Epithelial cell of proximal tubule (primary cell): ENCODE results near the gene PPP2R2C. TPM values are rescaled to one million over a fixed set of nuclear protein-coding genes. Genes with fewer than 3 reads are reported as not detected.

Experiments
- DNase-seq: peaks from one replicate; pipeline ENCODE4 v3.0.0-alpha.2; 2011; ENCODE audit warnings: low read depth
- H3K4me3 ChIP-seq: 2 replicates; pipeline ENCODE4 v1.5.1; 2011; ENCODE audit warnings: low read depth, mild to moderate bottlenecking, low read length
- total RNA-seq: library from RNA; depleted of rRNA; stranded (reverse); fragments of >200 nt; gene quantifications from 2 replicates; pipeline ENCODE4 v1.2.3, GENCODE V29; 2015
- TF ChIP-seq, protein P1 (sequence below): conservative IDR thresholded peaks from 2 replicates; pipeline ENCODE4 v1.5.1; 2012; ENCODE audit warnings: low read depth, mild to moderate bottlenecking, low read length

The PPP2R2C gene
- total RNA-seq, 1 donor from 2014 or later = not detected

DNA sequence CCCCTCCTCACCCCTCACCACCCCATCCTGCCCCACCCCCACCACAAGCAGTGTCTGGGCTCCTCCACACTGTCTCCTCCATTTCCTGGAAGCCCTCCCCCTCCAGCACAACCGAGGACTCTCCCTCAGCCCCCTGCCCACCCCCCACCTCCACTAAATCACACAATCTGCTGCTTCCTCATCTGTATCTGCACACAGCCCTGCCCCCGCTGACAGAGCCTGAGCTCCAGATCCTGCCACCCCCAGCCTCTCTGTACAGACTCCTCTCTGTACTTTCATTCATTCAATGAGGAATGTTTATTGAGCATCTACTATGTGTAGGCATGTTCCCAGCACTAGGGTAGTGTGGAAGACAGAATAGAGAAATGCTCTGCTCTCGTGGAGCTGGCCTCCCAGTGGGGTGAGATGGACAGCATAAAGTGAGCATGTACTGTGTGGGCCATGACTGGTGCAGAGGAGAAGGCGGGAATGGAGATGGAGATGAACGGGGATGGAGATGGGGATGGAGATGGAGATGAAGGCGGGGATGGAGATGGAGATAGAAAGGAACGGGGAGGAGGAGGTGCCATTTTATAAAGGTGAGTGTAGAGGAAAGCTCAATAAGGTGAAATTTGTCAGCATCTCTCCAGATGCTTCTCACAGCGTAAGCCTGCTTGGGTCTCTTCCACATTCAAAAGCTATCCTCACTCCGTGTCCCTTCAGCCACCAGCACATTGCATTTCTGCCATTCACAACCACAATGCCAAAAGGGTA is 2.5 kb upstream of the PPP2R2C start:
- TF ChIP-seq, protein P1, sequence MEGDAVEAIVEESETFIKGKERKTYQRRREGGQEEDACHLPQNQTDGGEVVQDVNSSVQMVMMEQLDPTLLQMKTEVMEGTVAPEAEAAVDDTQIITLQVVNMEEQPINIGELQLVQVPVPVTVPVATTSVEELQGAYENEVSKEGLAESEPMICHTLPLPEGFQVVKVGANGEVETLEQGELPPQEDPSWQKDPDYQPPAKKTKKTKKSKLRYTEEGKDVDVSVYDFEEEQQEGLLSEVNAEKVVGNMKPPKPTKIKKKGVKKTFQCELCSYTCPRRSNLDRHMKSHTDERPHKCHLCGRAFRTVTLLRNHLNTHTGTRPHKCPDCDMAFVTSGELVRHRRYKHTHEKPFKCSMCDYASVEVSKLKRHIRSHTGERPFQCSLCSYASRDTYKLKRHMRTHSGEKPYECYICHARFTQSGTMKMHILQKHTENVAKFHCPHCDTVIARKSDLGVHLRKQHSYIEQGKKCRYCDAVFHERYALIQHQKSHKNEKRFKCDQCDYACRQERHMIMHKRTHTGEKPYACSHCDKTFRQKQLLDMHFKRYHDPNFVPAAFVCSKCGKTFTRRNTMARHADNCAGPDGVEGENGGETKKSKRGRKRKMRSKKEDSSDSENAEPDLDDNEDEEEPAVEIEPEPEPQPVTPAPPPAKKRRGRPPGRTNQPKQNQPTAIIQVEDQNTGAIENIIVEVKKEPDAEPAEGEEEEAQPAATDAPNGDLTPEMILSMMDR = no peak
- DNase-seq = no peak
- no peak overlapping the region for H3K4me3 ChIP-seq

DNA sequence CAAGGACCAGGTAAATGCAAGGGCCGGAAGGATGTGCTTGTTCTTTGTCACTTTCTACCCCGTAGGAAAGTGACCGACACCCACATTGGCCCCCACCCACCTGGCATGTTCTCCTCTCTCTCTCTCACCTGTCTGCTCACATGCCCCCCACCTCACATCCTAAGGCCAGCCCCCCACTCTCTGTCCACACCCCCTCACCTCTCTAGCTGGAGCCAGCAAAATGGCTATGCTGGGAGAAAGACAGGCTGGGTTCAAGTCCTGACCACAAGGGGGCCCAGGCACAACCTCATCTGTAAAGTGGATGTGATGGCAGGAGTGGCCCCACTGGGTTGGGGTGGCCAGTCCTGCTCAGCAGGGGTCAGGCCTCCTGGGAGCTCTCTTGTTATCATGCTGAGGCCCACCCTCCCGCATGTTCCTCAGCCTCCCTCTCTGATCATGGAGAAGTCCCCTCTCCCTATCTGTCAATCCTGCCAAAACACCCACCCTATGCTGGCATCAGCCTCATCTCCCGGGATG is 1.7 kb upstream of the PPP2R2C start:
- no peak for DNase-seq
- TF ChIP-seq, protein P1 = peak; percentile 43

DNA sequence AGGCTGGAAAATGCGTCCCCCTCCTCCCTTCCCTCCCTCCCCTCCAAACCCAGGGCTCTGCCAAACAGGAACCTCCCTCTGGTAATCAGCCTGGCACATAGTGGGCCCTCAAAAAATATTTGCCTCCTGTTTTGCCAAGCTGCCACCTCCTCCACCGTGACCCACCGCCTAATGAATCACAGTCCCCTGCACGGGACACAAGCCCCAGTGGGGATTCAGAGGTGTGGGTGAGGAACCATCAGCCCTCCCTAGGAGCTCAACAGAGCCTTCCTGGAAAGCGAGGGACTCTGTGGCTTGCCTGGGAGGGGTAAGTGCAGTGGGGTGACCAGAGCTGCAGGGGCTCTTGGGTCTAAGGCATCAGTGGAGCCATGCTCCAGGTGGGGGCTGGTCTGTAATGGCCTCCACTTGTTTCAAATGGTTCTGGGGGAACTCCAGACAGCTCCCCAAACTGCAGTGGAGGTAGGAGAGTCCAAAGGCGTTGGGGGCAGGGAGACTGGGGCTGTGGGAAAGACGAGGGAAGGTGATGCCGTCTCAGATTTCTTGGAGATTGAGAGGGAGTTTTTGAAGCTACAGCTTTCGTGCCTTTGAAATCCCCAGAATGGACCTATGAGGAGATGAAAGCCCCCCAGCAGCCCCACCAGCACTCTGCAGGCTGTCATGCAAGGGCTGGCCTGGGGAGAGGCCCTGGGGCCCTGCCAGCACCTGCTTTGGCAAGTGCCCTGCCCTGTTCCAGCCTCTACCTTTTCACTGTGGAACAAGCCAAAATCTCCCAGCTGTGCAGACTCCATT is 1.0 kb upstream of the PPP2R2C start:
- no peak for DNase-seq
- no peak overlapping the region for H3K4me3 ChIP-seq
- TF ChIP-seq, protein P1 = no peak

More for the DNA sequence above, 1.7 kb upstream of the PPP2R2C start:
- no peak overlapping the region for H3K4me3 ChIP-seq

DNA sequence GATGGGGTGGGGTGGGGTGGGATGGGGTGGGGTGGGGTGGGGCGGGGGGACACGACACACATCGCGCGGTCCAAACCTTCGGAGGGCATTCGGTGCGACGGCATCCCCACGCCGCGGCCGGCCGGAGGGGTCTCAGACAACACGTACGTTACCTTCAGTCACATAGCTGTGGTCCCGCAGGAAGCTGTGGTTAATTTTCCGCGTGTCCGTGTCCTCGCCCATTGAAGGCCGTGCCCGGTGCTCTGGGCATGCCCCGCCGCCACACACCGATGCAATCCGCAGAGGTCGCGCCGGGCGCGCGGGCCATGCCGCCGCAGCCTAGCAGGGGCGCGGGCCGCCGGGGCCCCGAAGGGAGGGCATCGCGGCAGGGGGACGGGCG is 417 bp downstream of the PPP2R2C start:
- no peak overlapping the region for H3K4me3 ChIP-seq
- TF ChIP-seq, protein P1 = no peak

DNA sequence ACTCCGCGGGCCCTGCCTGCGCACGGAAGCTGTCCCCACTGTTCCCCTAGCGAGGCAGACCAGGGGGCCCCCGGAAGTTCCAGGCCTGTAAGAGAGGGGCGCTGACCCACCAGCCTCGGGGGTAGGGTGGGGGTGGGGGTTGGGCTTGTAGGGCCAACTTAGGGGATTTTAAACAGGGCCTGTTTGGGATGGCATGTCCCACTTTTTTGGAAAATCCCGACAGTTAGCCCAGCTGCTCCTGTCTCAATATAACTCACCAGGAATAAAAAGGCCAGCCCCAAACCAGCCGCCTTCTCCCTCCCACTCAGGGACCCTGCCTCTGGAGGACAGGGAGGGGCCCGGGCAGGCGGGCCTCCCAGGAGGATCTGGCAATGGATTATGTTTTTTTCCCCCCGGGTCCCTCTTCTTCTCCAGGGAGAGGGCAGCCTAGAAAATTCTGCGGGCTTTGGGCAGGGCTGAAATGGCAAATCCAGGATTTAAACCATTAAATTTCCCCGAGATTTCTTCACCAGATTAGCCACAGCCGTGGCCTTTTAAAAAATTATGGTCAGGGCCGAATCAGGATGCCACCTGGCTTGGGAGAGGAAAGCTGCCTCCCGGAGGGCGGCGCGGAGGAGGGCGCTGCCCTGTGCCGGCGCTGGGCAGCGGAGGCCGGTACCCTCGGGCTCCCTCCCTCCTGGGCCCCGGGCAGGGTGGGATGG is 957 bp downstream of the PPP2R2C start:
- peak overlapping the region; percentile 40 for H3K4me3 ChIP-seq
- TF ChIP-seq, protein P1 = no peak
- no peak for DNase-seq

More for the DNA sequence above, 417 bp downstream of the PPP2R2C start:
- no peak for DNase-seq

DNA sequence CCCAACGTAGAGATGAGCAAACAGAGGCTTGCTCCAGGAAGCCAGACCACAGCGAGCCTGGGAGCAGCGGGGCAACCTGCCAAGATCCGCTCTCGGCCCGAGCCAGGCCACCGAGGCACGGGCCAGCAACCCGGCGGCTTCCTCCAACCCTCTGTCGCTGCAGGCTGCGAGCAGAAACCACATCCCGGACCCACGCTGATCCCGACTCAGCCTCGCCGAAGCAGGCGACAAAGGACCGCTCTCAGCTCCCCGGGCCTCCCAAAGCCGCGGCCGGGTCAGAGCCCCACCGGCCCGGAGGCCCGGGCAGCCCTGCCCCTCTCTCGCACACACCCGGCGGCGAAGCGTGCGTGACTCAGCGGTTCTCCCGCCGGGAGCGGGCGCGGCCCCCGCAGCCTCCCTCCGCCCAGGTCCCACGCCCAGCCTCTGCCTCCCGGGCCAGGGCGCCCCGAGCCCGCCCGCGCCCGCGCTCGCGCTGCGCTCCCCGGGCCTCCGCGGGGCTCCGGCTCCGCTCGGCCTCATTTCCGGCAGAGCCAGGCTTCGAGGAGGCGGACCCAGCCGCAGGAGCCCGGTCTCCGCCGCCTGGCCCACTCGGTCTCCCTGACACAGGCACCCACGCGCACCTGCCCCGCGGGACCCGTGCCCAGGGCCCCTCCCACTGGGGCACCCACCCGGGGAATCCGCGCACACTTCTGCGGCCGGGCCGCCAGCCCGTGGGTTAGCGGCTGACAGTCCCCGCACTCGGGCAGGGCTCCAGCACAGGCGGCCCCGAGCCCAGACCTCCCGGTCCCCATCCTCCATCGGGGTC is 1.7 kb downstream of the PPP2R2C start:
- DNase-seq = no peak
- TF ChIP-seq, protein P1 = no peak
- peak overlapping the region; percentile 42 for H3K4me3 ChIP-seq
